ENCODE results near the gene CCDC106. TPM values are rescaled to one million over a fixed set of nuclear protein-coding genes. Genes with fewer than 3 reads are reported as not detected.

Gene CCDC106
- total and polyA plus RNA-seq, 12 donors = 14.8 to 63.8 (median 27.9) TPM

DNA sequence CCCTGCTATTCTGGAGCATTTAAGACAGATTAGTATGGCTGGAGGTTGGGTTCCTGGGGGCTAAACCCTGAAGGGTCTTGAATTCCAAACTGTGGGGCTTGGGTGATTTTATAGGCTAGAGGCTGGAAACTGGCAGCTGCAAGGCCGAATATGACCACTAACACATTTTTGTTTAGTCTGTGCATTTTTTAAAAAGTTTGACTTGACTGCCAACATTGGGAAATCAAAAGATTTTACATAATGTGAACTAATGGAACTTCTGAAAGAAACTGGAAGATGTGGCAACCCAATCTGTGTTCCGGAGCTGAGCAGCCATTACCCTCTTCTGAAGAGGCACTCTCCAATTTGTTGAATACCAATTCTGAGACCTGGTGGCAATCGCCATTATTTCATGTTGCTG, 28.7 kb upstream of the CCDC106 start:
- Histone ChIP-seq H3K4me3 (no peak overlapping the region), H3K4me1 (replicated peaks in 1 of 2) (peaks cover 0 to 23% of the 10 kb centered on the region in 2 donors), H3K27me3 (no peaks in the 10 kb centered on the region), H3K36me3 (replicated peaks in 1 of 2) (peaks cover 0 to 38% of the 10 kb centered on the region in 2 donors), H3K9me3 (replicated peaks in 1 of 3) (no peaks in the 10 kb centered on the region), H3K27ac (peak overlapping the region in 2 of 5 donors; percentile 10 to 66)
- WGBS, 4 donors = 55 to 68% (median 61%) methylated on average over 3 of the region's 3 CpGs
- no peak for DNase-seq
- no peak for TF ChIP-seq POLR2A (IDR thresholded peaks at IDR 0.05)
- TF ChIP-seq, protein P1, sequence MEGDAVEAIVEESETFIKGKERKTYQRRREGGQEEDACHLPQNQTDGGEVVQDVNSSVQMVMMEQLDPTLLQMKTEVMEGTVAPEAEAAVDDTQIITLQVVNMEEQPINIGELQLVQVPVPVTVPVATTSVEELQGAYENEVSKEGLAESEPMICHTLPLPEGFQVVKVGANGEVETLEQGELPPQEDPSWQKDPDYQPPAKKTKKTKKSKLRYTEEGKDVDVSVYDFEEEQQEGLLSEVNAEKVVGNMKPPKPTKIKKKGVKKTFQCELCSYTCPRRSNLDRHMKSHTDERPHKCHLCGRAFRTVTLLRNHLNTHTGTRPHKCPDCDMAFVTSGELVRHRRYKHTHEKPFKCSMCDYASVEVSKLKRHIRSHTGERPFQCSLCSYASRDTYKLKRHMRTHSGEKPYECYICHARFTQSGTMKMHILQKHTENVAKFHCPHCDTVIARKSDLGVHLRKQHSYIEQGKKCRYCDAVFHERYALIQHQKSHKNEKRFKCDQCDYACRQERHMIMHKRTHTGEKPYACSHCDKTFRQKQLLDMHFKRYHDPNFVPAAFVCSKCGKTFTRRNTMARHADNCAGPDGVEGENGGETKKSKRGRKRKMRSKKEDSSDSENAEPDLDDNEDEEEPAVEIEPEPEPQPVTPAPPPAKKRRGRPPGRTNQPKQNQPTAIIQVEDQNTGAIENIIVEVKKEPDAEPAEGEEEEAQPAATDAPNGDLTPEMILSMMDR (IDR thresholded peaks at IDR 0.05) = peak in 2 of 6 experiments; percentile 14 to 18
- intact Hi-C loops (cut with DNase I) = no loop called here

- intact Hi-C loops (cut with DNase I) = no loop called here
- H3K9me3 ChIP-seq (replicated peaks in 1 of 3) = no peaks in the 10 kb centered on the region
- peaks cover 0 to 28% of the 10 kb centered on the region in 2 donors for H3K4me1 ChIP-seq (replicated peaks in 1 of 2)
- TF ChIP-seq, protein P1 (IDR thresholded peaks at IDR 0.05) = no peak
- no peak for TF ChIP-seq POLR2A (IDR thresholded peaks at IDR 0.05)
- peak in 1 of 7 donors; percentile 53 for DNase-seq
- peak overlapping the region in 1 of 5 donors; percentile 14 for H3K27ac ChIP-seq
- no peaks in the 10 kb centered on the region for H3K27me3 ChIP-seq
- H3K4me3 ChIP-seq = no peak overlapping the region
- WGBS, 4 donors = 88 to 89% (median 89%) methylated on average over 12 of the region's 12 CpGs
- H3K36me3 ChIP-seq (replicated peaks in 1 of 2) = peaks cover 0 to 32% of the 10 kb centered on the region in 2 donors
These were observed 27.4 kb upstream of the CCDC106 start for GRCh38 chr19:55620410-55621204.

DNA sequence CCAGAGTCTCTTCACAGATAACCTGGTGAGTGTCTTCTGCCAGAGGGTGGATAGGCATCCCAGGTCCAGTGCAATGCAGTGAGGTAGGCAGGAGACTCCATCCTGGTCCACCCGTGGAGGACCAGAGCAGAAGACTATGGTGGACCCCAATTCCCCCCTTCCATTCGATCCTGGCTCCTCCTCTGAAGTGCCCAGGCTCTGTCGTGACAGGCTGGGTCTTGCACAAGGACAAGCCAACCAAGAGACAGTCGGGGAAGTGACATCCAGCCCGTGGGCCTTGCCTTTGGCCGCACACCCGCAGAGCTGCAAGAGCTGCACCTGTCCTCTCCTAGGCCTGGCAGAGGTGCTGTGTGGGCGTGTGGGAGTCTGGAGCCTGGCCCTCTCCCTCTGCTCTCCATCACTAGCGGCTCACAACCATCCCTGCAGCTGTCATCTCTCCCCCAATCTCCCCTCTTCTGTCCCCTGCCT, 26.8 kb upstream of the CCDC106 start:
- Histone ChIP-seq H3K4me3 (no peak overlapping the region), H3K36me3 (replicated peaks in 1 of 2) (peaks cover 0 to 26% of the 10 kb centered on the region in 2 donors), H3K4me1 (replicated peaks in 1 of 2) (peaks cover 0 to 28% of the 10 kb centered on the region in 2 donors), H3K27me3 (no peaks in the 10 kb centered on the region), H3K27ac (no peak overlapping the region), H3K9me3 (replicated peaks in 1 of 3) (no peaks in the 10 kb centered on the region)
- intact Hi-C loops (cut with DNase I) = no loop called here
- WGBS, 4 donors = 73 to 90% (median 79%) methylated on average over 6 to 9 of the region's 9 CpGs
- peak in 3 of 7 donors; percentile 7 to 54 (median 21) for DNase-seq
- TF ChIP-seq POLR2A (IDR thresholded peaks at IDR 0.05) = no peak
- TF ChIP-seq, protein P1 (IDR thresholded peaks at IDR 0.05) = no peak

DNA sequence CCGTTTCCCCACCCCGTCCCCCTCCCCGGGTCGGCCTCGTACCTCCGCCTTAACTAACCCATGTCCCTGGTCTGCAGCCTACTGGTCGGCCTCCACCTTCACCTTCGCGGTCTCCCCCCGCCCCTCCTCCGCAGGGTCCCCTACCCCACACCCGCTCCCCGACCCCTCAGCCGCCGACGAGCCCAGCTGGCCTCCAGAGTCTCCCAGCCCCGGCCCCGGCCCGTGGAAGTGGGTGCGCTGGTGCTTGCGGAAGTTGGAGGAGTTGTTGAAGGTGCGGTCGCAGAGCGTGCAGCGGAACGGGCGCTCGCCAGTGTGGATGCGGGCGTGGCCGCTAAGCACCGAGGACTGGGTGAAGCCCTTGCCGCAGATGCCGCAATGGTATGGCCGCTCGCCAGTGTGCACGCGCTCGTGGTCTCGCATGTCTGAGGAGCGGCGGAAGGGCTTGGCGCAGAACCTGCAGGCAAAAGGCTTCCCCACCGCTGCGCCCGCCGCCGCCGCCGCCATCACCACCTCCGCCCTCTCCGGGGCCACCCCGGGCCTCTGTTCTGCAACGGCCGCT, 26.3 kb upstream of the CCDC106 start:
- peaks cover 0 to 21% of the 10 kb centered on the region in 2 donors for H3K36me3 ChIP-seq (replicated peaks in 1 of 2)
- H3K4me1 ChIP-seq (replicated peaks in 1 of 2) = peaks cover 0 to 28% of the 10 kb centered on the region in 2 donors
- no peak overlapping the region for H3K4me3 ChIP-seq
- H3K27ac ChIP-seq = no peak overlapping the region
- H3K27me3 ChIP-seq = no peaks in the 10 kb centered on the region
- peak in 4 of 7 donors; percentile 19 to 48 (median 38) for DNase-seq
- H3K9me3 ChIP-seq (replicated peaks in 1 of 3) = no peaks in the 10 kb centered on the region
- 94 to 97% (median 95%) methylated on average over 24 to 55 of the region's 55 CpGs for WGBS, 4 donors
- intact Hi-C loops (cut with DNase I) = no loop called here
- no peak for TF ChIP-seq POLR2A (IDR thresholded peaks at IDR 0.05)
- TF ChIP-seq, protein P1 (IDR thresholded peaks at IDR 0.05) = no peak

Data from adrenal gland (tissue), 12 donors.